Measurements from ENCODE around the gene MAFF. TPM values are rescaled to one million over a fixed set of nuclear protein-coding genes. Genes with fewer than 3 reads are reported as not detected.

The MAFF gene
- polyA plus RNA-seq, 1 donor from 2014 or later, result 2.1 TPM

GRCh38 chr22:38250643-38251340 is 49.0 kb downstream of the MAFF start:
- no peak overlapping the region for H3K4me2 ChIP-seq (ENCODE audit: low read length)
- no peaks in the 10 kb centered on the region for H4K20me1 ChIP-seq (ENCODE audit: insufficient read depth)
- no peaks in the 10 kb centered on the region for H3K27me3 ChIP-seq (ENCODE audit: insufficient read depth, low read depth, low read length)
- TF ChIP-seq, protein P1, sequence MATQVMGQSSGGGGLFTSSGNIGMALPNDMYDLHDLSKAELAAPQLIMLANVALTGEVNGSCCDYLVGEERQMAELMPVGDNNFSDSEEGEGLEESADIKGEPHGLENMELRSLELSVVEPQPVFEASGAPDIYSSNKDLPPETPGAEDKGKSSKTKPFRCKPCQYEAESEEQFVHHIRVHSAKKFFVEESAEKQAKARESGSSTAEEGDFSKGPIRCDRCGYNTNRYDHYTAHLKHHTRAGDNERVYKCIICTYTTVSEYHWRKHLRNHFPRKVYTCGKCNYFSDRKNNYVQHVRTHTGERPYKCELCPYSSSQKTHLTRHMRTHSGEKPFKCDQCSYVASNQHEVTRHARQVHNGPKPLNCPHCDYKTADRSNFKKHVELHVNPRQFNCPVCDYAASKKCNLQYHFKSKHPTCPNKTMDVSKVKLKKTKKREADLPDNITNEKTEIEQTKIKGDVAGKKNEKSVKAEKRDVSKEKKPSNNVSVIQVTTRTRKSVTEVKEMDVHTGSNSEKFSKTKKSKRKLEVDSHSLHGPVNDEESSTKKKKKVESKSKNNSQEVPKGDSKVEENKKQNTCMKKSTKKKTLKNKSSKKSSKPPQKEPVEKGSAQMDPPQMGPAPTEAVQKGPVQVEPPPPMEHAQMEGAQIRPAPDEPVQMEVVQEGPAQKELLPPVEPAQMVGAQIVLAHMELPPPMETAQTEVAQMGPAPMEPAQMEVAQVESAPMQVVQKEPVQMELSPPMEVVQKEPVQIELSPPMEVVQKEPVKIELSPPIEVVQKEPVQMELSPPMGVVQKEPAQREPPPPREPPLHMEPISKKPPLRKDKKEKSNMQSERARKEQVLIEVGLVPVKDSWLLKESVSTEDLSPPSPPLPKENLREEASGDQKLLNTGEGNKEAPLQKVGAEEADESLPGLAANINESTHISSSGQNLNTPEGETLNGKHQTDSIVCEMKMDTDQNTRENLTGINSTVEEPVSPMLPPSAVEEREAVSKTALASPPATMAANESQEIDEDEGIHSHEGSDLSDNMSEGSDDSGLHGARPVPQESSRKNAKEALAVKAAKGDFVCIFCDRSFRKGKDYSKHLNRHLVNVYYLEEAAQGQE (IDR thresholded peaks at IDR 0.05; ENCODE audit: borderline replicate concordance), result no peak
- TF ChIP-seq EP300 (conservative IDR thresholded peaks at IDR 0.05; ENCODE audit: poor library complexity, severe bottlenecking) (no peak), RAD21 (conservative IDR thresholded peaks at IDR 0.05) (no peak), SMC3 (conservative IDR thresholded peaks at IDR 0.05; ENCODE audit: poor library complexity) (no peak), POLR2AphosphoS5 (IDR thresholded peaks at IDR 0.05) (no peak), MXI1 (conservative IDR thresholded peaks at IDR 0.05; ENCODE audit: poor library complexity, severe bottlenecking) (no peak), EZH2 (IDR thresholded peaks at IDR 0.05; ENCODE audit: borderline replicate concordance, insufficient read depth, low read length, poor library complexity, severe bottlenecking) (no peak), TAF1 (IDR thresholded peaks at IDR 0.05; ENCODE audit: low read depth) (no peak)
- TF ChIP-seq, protein P2, sequence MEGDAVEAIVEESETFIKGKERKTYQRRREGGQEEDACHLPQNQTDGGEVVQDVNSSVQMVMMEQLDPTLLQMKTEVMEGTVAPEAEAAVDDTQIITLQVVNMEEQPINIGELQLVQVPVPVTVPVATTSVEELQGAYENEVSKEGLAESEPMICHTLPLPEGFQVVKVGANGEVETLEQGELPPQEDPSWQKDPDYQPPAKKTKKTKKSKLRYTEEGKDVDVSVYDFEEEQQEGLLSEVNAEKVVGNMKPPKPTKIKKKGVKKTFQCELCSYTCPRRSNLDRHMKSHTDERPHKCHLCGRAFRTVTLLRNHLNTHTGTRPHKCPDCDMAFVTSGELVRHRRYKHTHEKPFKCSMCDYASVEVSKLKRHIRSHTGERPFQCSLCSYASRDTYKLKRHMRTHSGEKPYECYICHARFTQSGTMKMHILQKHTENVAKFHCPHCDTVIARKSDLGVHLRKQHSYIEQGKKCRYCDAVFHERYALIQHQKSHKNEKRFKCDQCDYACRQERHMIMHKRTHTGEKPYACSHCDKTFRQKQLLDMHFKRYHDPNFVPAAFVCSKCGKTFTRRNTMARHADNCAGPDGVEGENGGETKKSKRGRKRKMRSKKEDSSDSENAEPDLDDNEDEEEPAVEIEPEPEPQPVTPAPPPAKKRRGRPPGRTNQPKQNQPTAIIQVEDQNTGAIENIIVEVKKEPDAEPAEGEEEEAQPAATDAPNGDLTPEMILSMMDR (IDR thresholded peaks at IDR 0.05; ENCODE audit: poor library complexity, severe bottlenecking), result no peak
- H3K79me2 ChIP-seq (replicated peaks; ENCODE audit: insufficient read depth, low read length), result no peaks in the 10 kb centered on the region
- H3K4me3 ChIP-seq (ENCODE audit: low read length), result no peak overlapping the region
- no peaks in the 10 kb centered on the region for H3F3A ChIP-seq (ENCODE audit: insufficient read depth, low read length, poor library complexity, severe bottlenecking)
- no peaks in the 10 kb centered on the region for H3K36me3 ChIP-seq (ENCODE audit: insufficient read depth, low read length)
- no peak overlapping the region for H3K27ac ChIP-seq (ENCODE audit: low read length)
- no peak overlapping the region for H2AFZ ChIP-seq (ENCODE audit: low read depth, low read length)
- H3K9me3 ChIP-seq (ENCODE audit: low read length), result no peaks in the 10 kb centered on the region
- H3K9ac ChIP-seq (ENCODE audit: low read length), result no peak overlapping the region
- H3K9me2 ChIP-seq (ENCODE audit: insufficient read depth, low read length), result no peaks in the 10 kb centered on the region

GRCh38 chr22:38251341-38251692 is 49.5 kb downstream of the MAFF start:
- Histone ChIP-seq H4K20me1 (ENCODE audit: insufficient read depth) (no peaks in the 10 kb centered on the region), H3K9ac (ENCODE audit: low read length) (no peak overlapping the region)

More at GRCh38 chr22:38251341-38251692, 49.5 kb downstream of the MAFF start:
- Histone ChIP-seq H2AFZ (ENCODE audit: low read depth, low read length) (no peak overlapping the region), H3K27ac (ENCODE audit: low read length) (no peak overlapping the region), H3K36me3 (ENCODE audit: insufficient read depth, low read length) (no peaks in the 10 kb centered on the region), H3K79me2 (replicated peaks; ENCODE audit: insufficient read depth, low read length) (no peaks in the 10 kb centered on the region), H3K9me2 (ENCODE audit: insufficient read depth, low read length) (no peaks in the 10 kb centered on the region), H3K4me2 (ENCODE audit: low read length) (no peak overlapping the region), H3K9me3 (ENCODE audit: low read length) (no peaks in the 10 kb centered on the region), H3K27me3 (ENCODE audit: insufficient read depth, low read depth, low read length) (no peaks in the 10 kb centered on the region), H3K4me3 (ENCODE audit: low read length) (no peak overlapping the region), H3F3A (ENCODE audit: insufficient read depth, low read length, poor library complexity, severe bottlenecking) (no peaks in the 10 kb centered on the region)
- no peak for TF ChIP-seq TAF1 (IDR thresholded peaks at IDR 0.05; ENCODE audit: low read depth)
- TF ChIP-seq, protein P2 (IDR thresholded peaks at IDR 0.05; ENCODE audit: poor library complexity, severe bottlenecking), result no peak
- TF ChIP-seq, protein P1 (IDR thresholded peaks at IDR 0.05; ENCODE audit: borderline replicate concordance), result no peak
- no peak for TF ChIP-seq RAD21 (conservative IDR thresholded peaks at IDR 0.05)
- no peak for TF ChIP-seq EP300 (conservative IDR thresholded peaks at IDR 0.05; ENCODE audit: poor library complexity, severe bottlenecking)
- TF ChIP-seq MXI1 (conservative IDR thresholded peaks at IDR 0.05; ENCODE audit: poor library complexity, severe bottlenecking), result no peak
- TF ChIP-seq SMC3 (conservative IDR thresholded peaks at IDR 0.05; ENCODE audit: poor library complexity), result no peak
- no peak for TF ChIP-seq POLR2AphosphoS5 (IDR thresholded peaks at IDR 0.05)
- no peak for TF ChIP-seq EZH2 (IDR thresholded peaks at IDR 0.05; ENCODE audit: borderline replicate concordance, insufficient read depth, low read length, poor library complexity, severe bottlenecking)

Data from neural cell (in vitro differentiated cells).